KG1 (cell line): ENCODE measurements around the gene ZNF792.
"Not testable (repeated sequence)": the region's sequence is repeated elsewhere in the genome, so short reads cannot be mapped to it uniquely, and the experiment has no call there.

ENCODE experiments used
- DNase-seq: peaks from one replicate; lab custom pipeline; 2025; lab: John Stamatoyannopoulos, UW

The ZNF792 gene

DNA sequence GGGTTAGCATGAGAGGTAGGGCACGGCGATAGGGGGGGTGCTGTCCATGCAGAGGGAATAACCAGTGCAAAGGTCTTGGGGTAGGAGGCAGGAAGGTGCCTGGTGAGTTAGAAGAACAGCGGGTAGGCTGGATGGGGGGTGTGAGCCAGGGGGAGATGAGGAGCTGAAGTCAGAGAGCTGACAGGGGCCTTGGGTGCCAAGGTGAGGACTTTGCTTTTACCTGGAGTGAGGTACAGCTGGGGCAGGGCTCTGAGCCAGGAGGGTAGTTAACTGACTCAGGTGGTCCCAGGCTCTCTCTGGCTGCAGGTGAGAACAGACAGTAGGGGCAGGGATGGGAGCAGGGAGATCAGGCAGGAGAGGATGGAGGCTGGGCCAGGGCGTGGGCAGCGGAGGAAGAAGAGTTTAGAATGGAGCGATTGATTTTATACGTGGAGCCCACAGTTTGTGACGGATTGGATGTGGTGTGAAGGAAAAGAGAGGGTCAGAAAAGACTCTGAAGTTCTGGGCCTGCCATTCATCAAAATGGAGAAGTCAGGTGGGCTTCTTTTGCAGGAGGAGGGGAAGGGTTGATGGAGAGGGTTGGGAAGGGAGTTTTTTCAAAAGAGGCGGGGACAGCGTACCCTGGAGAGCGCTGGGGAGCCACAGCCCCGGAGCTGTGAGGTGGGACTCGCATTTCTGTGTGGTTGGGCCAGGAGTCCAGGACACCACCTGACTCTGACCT, 34.9 kb upstream of the ZNF792 start:
- DNase-seq = no peak

DNA sequence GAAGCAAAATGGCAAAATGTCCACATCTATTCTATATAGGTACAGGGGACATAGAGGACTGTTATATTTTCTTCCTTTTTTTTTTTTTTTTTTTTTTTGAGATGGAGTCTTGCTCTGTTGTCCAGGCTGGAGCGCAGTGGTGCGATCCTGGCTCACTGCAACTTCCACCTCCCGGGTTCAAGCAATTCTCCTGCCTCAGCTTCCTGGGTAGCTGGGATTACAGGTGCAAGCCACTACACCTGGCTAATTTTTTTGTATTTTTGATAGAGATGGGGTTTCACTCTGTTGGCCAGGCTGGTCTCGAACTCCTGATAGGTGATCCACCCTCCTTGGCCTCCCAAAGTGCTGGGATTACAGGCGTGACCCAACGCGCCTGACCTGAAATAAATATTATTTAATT, 34.2 kb upstream of the ZNF792 start:
- not testable (repeated sequence) for DNase-seq

- DNase-seq = no peak
These were observed 33.1 kb upstream of the ZNF792 start for GRCh38 chr19:34997071-34997617.

- no peak for DNase-seq
These were observed 31.5 kb upstream of the ZNF792 start for GRCh38 chr19:34995551-34995950.

DNA sequence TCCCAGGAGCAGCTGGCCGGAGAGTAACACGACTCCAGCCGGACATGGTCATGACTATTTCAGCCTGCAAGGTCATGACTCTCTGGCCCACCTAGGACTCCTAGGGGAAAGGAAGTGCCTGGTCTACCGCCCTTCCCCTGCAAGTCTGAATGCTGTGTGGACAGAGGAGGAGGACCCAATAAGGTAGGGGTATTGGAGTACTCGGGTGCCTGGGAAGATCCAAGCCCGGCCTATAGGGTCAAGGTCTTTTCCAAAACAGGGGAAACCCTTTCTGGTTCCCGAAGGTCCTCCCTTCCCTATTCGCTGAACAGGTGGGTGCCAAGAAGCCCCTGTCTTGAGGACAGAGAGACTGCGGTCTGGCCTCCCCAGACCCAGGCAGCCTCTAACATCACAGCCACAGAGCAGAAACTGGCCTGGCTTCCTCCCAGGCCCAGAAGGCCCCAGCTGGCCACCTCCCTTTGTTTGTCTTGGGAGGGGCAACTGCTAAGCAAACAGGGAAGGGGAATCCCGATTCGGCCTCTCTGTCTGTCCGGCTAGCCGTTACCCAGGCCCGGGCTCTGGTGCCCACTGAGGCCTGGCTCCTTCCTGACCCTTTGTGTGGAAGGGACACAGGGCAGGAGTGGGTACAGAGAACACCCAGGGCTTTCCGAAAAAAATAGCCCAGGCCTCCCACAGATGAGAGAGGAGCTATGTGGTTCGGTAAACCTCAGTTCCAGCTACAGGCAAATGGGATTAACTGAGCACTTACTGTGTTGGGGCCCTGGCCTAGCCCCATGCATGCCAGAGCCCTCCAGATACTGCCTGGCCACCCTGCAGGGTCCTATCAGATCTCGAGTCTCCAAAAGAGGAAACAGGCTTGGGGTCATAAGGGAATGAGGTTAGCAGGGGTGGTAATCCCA, 30.9 kb upstream of the ZNF792 start:
- no peak for DNase-seq

DNA sequence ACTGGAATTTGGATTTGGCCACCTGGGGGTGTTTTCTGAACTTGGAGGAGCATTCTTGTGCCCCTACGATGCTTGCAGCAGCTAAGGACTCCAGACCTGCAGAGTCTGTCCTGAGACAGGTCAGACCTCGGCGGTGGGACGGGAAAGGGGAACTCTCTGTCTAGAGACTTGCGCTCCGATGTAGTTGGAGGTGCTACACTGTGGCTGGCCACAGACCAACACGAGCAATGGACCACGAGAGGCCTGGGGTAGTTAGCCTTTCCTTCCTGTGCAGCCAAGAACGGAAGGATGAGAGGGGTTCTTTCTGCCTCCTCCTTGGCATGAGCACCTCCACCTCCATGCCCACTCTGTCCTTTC, 30.2 kb upstream of the ZNF792 start:
- DNase-seq = no peak

DNA sequence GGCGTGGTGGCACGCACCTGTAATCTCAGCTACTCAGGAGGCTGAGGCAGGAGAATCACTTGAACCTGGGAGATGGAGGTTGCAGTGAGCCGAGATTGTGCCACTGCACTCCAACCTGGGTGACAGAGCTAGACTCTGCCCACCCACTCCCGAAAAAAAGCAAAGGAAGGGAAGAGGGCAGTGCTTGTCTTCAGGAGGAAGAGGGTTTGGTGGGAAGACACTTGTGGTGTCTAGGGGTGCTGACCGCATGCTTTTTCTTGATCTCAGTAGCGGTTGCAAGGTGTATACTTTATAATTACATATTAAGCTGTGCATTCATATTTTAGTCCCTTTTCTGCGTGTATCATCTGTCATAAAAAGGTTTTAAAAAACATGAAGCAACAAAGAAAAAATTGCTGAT, 28.6 kb upstream of the ZNF792 start:
- not testable (repeated sequence) for DNase-seq

DNA sequence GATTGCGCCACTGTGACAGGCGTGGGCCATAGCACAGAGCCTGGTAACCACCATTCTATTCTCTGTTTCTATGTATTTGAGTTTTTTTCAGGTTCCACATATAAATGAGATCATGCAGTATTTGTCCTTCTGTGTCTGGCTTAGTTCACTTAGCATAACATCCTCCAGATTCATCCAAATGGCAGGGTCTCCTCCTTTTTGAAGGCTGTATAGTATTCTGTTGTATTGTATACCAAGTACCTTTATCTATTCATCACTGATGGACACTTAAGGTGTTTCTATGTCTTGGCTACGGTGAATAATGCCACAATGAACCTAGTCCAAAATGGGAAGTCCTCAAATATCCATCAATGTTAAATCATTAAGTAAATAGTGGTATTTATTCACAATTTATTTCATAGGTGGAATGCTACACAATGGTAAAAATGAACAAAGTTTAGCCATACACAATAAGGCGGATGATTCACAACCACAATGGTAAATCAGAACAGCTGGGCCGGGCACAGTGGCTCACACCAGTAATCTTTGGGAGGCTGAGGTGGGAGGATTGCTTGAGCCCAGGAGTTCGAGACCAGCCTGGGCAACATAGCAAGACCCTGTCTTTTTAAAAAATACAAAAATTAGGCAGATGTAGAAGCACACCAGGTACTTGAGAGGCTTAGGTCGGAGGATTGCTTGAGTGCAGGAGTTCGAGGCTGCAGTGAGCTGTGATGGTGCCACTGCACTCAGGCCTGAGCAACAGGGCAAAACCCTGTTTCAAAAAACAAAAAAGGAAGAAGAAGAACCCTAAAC, 27.7 kb upstream of the ZNF792 start:
- no peak for DNase-seq

- DNase-seq = no peak
These were observed 26.7 kb upstream of the ZNF792 start for GRCh38 chr19:34990578-34991192.

DNA sequence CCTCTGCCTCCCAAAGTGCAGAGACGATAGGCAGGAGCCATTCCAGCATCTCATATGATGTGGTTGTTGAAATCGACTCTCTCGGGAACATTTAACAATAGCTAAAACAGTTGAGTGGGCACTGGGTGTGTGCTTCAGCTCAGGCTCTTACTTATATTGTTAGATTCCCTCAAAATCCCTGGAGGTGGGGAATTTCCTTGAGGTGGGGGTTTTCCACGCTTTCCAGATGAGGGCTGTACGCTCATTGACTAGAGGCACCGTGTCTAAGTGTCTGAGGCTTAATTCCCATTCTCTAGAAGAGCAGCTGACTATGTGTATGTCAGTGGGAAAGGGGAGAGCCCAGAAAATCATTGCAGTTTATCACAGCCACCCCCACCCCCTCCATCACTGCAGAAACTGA, 25.3 kb upstream of the ZNF792 start:
- DNase-seq = no peak

DNA sequence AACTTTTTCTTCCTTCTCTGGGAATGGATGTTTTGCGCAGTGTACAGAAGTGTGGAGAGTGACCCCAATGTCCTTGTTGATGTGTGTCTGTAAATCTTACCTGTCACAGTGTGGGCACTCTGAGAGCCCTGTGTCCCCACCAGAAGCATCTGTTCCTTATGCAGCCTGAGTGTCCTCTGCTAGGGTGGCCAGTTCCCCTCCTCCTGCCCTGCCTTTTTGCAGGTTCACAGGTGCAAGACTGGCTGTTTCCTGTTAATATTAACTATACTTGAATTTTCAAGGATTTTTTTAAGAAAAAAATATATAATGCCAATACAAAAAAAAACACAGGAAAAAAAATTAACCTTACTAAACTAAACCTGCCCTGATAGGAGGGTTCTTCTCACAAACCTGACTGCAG, 24.1 kb upstream of the ZNF792 start:
- DNase-seq = no peak

DNA sequence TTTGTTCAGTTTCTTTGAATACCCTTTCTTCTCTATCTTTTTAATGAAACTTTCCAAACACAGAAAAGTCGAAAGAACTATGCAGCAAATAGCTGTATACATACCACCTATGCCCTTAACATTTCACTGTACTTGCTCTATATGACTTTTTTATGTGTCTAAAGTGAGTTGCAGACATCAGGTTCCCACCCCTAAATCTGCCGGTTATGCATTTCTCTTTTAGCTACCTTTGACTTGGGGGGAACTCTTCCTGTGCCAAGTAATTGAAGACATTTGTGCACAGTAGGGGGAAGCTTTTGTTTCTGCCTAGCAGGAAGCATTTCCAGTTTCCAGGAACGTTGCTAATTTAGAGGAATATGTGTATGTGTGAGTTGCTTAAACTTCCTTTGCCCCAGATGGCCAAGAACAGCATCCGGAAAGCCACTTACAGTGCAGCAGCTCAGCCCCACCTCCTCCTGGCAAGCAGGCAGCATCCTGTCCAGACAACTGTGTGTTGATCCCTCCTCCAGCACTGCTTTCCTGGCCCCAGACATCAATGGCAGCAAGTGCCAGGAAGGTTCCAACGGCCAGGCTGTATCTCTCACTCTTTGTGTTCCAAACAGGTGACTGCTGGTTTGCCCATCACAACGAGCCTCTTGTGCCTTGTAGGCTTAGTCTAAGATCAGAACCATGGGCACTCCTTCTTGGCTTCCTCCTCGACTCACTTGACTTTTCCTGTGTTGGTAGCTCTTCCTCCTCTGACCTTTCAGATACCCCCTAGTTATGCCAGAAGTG, 21.4 kb upstream of the ZNF792 start:
- DNase-seq = no peak

GRCh38 chr19:34984287-34984686, 20.3 kb upstream of the ZNF792 start:
- DNase-seq = no peak

- no peak for DNase-seq
These were observed 19.8 kb upstream of the ZNF792 start for GRCh38 chr19:34983786-34984185.

DNA sequence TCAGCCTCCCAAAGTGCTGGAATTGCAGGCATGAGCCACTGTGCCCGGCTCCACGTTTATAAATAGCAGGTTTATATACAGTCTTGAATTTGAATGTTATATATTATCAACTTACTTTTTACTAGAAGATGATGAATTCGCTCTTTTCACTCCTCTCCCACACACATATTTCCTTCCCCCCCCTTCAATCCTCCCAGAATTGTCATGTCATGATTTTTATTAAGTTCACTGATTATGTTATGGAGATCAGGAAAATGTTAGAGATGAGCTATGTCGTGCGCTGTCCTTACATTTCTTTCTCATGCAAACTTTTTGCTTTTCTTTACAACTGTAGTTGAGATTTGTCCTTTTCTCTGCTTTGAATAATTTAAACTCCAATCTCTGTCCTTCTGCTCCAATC, 18.2 kb upstream of the ZNF792 start:
- DNase-seq = no peak

DNA sequence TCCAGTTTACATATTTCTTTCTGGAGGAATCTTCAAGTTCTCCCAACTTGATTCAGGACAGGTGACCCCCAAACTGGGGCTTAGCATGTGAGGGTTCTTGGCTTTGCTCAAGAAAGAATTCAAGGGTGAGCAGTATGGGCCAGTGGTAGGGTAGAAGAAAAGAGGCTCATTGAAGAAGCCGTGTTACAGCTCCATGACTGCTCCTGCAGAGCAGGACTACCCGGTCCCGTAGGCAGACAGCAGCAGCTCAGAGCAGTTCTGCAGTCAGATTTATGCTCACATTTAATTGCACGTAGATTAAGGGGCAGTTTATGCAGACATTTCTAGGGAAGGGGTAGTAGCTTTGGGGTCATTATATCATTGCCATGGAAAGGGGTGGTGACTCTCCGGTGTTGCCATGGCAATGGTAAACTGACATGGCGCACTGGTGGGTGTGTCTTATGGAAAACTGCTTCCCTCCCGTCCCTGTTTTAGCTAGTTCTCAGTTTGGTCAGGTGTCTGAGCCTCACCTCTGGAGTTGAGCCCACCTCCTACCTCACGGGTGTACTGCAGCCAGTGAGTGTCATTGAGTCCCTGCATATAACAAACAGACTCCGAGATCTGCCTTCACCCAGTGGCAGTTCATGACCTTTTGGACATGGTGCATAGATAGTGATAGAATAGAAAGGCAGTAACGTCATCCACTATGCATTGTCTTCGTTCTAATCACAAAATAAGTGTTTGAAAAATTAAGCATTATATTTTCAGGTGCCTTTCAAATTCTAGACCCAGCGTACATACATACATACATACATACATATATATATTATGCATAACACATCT, 16.0 kb upstream of the ZNF792 start:
- no peak for DNase-seq

DNA sequence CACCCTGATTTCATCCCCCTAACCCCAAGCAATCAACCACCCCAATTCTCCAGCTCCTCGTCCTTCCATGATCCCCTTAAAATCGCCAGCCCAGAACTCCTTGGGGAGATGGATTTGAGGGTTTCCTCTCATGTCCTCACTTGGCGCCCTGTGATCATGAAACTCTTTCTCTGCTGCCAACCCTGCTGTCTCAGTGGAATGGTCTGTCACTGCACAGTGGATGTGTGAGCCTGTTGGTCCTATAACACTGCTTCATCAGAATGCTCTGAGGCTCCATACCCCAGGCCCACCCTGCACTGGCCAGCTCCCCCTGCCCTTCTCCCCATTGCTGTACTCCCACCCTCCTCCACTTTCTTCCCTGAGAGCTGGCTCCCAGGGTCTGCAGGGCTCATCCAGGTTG, 12.6 kb upstream of the ZNF792 start:
- DNase-seq = no peak

GRCh38 chr19:34975056-34975455, 11.0 kb upstream of the ZNF792 start:
- DNase-seq = no peak

DNA sequence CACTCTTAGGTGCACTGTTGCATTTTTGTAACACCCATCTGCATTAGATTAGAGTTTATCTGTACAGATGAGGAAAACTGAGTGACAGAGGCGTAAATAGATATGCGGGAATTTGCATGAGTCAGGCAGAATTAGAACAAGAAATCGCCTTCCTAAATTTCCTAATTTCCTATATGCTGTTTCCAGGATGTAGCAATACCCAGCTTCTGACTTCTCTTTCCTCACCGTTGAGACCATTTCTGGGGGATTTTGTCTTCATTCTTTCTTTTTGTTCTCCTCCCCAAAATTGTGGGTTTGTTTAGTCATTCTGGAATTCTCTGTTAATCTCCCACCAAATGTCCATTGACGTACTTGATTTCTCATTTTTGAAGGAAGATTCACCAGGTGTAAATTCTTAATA, 10.6 kb upstream of the ZNF792 start:
- DNase-seq = no peak

GRCh38 chr19:34972163-34972705, 8.2 kb upstream of the ZNF792 start:
- DNase-seq = no peak
